NCI-H1694 treated with DMSO at 0.1 percent for 48 hours (cell line): ENCODE data around the gene UQCRHL.

ENCODE experiments used
- DNase-seq: peaks from one replicate; lab custom pipeline; 2025; lab: John Stamatoyannopoulos, UW

UQCRHL gene

GRCh38 chr1:15758343-15758931 lies 49.0 kb downstream of the UQCRHL start, which contains the start of gene FBLIM1:
TSS of gene FBLIM1 (plus strand) at chr1:15758795. CDS start at chr1:15764984, 6,189 bp downstream.
- no peak for DNase-seq

- DNase-seq = no peak
These were observed 49.7 kb downstream of the UQCRHL start for GRCh38 chr1:15757575-15758342.
